GM12874 (cell line): ENCODE data around the gene IQGAP2.

Experiments used
- CTCF ChIP-seq: IDR thresholded peaks from 2 replicates; pipeline ENCODE4 v1.5.1; 2011; ENCODE audit warnings: low read depth, mild to moderate bottlenecking, control low read depth, low read length, moderate library complexity; ENCODE audit not compliant: insufficient read depth

The IQGAP2 gene

GRCh38 chr5:76542887-76543690 is 140.0 kb downstream of the IQGAP2 start:
- no peak for TF ChIP-seq CTCF

GRCh38 chr5:76544268-76544926 is 141.3 kb downstream of the IQGAP2 start:
- peak; percentile 75 for TF ChIP-seq CTCF

- TF ChIP-seq CTCF = no peak
Measured at GRCh38 chr5:76545184-76545583, 142.1 kb downstream of the IQGAP2 start.

- no peak for TF ChIP-seq CTCF
Measured at GRCh38 chr5:76546497-76547102, 143.5 kb downstream of the IQGAP2 start.

- TF ChIP-seq CTCF = no peak
Measured at GRCh38 chr5:76547242-76547890, 144.3 kb downstream of the IQGAP2 start.

GRCh38 chr5:76547891-76548524 is 144.9 kb downstream of the IQGAP2 start:
- TF ChIP-seq CTCF = no peak
